Astrocyte of the hippocampus (primary cell): ENCODE measurements around the gene PKHD1.

Experiments
- DNase-seq: peaks from one replicate; pipeline ENCODE4 v3.0.0; 2011; ENCODE audit warnings: low read depth, low spot score

The PKHD1 gene, protein sequence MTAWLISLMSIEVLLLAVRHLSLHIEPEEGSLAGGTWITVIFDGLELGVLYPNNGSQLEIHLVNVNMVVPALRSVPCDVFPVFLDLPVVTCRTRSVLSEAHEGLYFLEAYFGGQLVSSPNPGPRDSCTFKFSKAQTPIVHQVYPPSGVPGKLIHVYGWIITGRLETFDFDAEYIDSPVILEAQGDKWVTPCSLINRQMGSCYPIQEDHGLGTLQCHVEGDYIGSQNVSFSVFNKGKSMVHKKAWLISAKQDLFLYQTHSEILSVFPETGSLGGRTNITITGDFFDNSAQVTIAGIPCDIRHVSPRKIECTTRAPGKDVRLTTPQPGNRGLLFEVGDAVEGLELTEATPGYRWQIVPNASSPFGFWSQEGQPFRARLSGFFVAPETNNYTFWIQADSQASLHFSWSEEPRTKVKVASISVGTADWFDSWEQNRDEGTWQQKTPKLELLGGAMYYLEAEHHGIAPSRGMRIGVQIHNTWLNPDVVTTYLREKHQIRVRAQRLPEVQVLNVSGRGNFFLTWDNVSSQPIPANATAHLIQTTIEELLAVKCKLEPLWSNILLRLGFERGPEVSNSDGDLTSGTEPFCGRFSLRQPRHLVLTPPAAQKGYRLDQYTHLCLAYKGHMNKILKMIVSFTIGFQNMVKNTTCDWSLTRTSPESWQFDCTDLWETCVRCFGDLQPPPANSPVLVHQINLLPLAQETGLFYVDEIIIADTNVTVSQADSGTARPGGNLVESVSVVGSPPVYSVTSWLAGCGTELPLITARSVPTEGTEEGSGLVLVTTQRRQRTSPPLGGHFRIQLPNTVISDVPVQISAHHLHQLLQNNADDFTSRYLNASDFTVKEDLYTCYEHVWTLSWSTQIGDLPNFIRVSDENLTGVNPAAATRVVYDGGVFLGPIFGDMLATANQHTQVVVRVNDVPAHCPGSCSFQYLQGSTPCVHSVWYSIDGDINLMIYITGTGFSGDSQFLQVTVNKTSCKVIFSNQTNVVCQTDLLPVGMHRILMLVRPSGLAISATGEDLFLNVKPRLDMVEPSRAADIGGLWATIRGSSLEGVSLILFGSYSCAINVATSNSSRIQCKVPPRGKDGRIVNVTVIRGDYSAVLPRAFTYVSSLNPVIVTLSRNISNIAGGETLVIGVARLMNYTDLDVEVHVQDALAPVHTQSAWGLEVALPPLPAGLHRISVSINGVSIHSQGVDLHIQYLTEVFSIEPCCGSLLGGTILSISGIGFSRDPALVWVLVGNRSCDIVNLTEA (N-terminal part only)

DNA sequence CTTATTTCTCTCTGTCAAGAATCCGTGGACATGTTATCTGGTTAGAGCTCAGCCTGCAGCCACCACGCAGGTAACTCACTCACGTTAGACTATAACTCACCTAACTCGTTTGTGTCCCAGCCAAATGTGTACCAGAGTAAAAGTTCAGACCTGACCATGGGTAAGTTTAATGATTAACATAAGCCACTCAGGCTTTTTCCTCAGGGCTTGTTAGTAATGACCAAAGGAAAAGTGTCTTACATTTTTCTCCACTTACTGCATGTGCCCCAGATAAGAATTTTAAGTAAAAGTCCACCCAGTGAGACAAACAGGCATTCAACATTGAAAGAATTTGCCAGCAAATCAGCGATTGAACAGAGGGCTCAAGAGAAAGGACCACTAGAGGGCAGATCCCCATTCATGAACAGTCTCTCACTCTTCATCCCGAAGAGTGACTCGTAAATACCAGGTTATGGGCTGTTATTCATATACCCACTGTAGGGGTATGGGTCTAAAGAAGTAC lies at the start of gene PKHD1:
Gene PKHD1 (minus strand): TSS at position 116 of the 502 bp plus-strand sequence. CDS start 2,680 bp downstream, outside the sequence.
- DNase-seq: no peak

DNA sequence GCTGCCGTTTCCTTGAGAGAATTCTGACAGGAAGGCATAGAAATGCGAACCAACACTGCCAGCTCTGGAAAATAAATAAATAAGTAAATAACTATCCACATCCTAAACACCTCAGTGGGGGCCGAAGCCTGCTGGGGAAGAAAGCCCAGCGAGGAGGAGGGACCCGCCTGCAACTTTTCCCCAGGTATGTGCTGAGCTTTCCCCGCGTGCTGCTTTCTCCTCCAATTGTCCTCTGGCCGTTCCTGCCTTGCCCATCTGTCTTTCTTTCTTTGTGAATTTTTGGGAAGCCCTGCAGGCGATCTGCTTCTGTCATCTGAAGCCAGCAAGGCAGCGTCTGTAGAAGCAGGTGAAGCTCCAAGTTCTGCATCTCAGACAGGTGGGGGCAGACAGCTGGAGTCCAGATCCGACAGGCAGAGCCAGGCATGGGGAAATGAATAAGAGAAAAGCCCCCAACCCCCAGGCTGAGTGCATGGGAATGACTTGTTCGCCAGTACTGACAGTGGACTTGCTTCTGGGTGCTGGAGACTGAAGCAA lies 49.6 kb upstream of the PKHD1 start:
- DNase-seq: no peak

DNA sequence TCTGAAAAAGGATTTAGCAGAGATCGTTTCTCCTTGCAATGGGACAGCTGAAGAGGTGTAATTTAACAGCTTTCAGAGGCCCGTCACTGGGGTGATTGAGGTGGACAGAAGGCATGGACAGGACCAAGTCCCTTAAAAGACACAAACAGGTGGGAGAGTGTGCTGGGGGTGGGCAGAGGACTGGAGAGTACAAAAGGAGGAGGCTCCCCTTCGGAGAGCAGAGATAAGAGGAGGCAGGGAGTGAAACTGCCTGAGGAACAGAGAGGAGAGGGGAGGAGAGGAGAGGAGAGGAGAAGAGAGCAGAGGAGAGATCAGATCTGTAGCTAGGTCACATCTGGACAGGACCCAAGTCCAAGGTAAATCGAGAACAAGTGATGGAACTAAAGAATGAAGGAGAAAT lies 48.6 kb upstream of the PKHD1 start:
- no peak for DNase-seq

DNA sequence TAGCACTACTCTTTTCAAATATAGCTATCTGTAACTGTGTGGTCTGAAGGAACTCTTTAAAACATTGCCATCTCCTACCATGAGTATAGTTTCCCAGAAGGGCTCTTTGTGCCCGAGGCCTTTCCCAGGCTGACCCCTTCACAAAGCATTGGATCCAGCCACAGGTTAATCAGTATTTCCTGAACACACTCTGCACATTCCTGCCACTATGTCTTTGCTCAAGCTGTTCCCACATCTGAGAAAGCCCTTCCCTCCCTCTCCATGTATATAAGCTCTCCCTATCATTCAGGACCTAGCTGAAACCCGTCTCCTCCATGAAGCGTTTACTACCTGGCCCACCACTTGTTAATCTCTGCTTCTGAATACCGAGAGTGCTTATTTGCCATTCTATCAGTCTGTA lies 47.8 kb upstream of the PKHD1 start:
- no peak for DNase-seq

DNA sequence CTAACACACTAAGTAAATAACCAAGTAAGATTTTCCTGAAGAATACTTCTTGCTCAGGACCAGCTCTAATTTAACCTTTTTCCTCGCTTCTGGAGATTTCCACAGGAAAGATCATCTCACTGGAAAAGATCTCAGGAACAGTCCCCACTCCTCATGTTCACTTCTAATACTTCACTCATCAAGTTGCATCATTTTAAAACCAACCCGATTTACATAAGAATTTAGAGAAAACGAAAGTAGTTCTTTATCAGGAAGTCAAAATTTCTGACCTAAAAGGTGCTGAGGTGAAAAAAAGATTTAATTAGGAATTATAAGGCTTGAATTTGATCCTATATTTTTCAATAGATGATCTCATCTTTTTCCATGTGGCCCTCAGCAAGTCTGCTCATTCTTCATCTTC lies 46.6 kb upstream of the PKHD1 start:
- DNase-seq: no peak

DNA sequence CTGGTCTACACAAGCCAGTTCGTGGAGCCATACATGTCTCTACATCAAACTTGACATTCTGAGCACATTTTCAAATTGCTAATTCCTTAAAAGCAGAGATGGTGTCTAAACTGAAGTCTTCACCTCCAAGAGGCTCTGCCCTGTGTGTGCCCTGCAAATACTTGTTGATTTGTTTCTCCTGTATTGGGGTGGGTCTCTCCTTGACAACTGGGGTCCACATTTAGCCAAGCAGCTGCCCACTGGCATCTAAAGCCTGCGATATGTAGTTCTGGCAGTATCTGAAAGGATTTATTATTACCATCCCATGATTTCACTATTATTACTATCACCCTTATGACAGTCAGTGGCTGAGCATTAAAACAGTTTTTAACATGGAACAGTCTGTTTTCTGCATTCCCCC lies 45.9 kb upstream of the PKHD1 start:
- DNase-seq: no peak

DNA sequence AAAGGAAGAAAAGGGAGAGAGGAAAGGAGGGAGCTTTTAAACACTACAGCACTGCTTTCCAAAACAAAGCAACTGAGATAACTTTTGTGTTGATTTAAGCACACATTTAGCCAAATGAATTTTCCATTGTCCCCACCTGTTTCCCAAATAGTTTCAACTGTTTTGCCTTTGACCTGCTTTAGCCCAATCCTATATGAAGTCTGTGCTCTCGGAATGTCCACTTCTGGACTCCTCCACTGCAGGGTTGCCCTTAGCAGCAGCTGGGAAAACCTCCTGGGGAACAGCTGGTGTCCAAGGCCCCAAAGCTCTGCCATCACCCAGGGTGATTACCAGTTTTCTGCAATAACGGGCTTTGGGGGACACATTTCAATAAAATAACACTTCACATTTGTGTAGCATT lies 44.9 kb upstream of the PKHD1 start:
- no peak for DNase-seq

DNA sequence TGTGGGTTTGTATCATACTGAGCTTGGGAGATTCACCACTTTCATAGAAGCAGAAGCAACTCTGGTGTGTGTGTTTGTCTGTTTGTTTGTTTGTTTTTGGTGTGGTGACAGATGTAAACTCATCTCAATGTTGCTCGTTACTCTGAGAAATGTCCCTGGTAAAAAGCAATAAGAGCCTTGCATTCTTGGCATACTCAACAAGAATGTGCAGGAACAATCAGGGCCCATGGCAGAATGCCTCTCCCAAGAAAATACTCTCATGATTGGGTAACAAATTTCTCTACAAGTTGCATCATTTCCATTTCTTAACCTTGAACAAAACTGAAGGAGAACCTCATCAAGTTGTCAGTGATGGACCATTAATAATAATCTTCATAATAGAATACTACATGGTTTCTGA lies 43.0 kb upstream of the PKHD1 start:
- DNase-seq: no peak

DNA sequence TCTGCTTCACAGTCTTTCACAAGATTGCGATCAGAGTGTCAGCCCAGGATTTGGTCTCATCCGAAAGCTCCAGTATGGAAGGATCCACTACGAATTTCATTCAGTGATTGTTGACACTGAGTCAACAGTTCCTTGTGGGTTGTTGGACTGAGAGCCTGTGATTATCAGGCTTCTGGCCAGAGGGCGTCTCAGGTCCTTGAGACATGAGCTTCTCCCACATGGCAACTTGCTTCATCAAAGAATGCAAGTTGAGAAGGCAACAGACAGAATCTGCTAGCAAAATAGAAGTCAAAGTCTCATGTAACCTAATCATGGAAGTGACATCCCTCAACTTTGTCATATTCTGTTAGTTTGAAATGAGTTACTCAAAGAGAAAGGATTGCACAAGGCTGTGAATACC lies 40.5 kb upstream of the PKHD1 start:
- no peak for DNase-seq

DNA sequence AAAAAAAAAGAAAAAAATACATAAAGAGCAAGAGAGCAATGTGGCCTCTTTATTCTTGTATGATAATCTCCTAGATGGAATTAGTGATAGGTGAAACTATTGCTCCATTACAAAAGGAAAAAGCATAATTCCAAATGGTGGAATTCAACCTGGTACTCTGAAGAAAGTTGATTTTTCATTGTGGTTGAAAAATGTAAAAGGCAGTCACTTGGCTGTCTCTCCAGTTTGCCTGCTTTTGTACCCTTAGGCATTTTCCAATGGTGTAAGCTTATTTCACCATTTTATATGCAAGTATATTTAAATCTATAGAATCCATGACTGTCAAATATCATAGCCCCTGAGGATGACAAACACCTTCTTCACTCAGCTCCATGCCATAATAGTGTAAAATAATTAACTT lies 38.8 kb upstream of the PKHD1 start:
- no peak for DNase-seq

DNA sequence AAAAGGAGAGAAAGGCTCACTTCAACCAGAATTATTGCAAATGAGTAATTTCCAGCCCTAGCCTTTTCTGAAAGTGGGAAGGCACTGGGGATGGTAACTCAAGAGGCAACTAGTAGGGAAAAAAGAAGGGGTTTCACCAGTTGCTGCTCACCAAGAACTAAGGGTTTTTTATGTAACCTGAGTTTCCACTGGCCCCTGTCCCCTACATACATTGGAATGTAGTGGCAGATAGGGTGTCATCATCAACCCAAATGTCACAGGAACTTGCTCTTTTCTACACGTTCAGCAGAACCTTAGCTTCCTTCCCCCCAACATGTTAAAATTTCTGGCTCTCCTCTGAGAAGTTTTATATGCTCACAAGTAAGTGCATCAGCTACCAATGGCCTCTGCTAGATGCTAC lies 38.2 kb upstream of the PKHD1 start:
- DNase-seq: no peak

DNA sequence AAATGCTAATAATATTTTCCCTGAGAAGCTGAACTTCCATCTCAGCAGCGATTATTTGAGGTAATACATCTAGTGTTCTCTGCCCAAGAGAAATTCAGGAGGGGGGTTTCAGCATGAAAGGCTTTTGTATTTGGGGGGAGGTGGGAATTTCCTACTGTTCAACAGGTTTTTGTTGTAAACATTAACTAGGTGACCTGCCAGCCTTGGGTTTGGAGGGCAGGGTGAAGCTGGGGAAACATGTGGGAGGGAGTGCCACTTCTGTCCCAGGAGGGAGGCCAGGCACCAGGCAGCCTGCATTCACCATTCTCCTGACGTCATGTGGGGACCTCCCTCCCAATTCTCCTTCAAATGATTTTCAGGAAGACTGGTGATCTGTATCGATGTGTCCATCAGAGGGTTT lies 37.7 kb upstream of the PKHD1 start:
- no peak for DNase-seq

DNA sequence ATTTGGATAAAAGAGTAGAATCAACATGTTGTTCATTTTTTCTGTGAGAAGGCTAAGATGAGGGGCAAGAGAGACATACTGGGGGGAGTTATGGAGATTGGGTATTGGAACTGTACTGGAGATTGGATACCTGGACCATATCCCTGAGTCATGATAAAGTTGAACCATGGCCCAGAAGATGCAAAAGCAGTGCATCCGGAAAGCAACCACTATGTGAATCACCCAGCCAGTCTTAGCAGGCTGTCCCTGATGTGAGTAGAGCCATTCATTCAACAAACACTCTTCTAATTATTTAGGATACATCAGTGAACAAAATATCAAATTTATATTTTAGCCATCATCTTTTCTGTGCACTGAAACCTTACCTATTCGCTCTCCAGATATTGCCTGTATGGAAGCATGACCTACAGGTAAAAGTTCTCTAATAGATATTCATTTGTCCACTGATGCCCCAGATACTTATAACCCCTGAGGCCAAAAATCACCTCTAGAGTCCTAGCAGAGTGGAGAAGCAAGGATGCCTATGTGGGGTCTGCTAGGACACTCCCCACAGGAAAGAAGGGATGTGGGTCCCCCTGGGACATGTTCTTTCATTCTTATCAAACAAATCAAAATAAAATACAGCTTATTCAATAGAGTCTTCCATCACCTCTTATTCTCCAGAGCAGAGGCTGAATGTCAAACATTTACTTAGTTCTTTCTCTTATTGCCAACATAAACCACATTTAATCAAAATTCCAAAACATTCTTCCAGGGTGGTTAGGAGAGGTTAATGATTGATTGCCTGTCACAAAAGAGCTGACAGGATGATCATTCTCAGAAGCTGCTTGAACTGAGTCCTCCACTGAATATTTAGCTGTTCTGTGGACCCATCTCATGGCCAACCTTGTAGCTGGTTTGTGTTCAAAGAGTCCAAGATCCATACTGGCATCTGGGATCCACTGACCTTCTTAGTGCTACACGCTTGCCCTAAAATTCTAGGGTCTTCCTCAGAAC lies 37.0 kb upstream of the PKHD1 start:
- no peak for DNase-seq

DNA sequence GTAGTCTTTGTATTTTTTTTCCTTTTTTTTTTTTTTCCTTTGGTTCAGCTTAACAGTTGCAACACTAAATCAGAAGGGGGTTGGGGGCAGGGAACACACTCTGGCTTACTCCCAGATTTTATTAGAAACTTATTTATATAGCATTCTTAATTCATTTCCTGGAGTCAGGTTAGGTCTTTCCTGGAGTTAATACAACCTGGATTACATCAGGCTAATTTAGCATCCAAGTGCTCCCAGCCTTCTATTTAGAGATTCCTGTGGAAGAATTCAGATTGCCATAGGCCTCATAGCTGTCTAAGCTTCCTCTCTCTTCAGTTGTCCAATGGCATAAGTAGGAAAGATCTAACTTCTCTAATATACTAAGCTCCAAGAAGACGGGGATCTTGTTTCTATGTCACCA lies 35.8 kb upstream of the PKHD1 start:
- DNase-seq: no peak

DNA sequence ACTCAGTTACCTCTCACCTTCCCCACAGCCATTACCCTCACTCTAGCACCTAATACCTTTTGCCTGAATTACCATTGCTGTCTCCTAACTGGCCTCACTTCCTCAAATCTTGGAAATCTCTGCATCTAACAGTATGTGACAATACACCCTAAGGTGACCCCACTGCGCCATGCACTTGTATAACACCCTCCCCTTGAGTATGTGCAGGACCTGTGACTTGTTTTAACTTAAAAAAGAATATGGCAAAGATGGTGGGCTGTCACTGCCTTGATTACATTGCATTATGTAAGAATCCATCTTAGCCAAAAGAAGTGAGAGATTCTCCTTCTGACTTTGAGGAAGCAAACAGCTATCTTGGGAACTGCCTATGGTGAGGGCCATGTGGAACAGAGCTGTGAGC lies 29.9 kb upstream of the PKHD1 start:
- DNase-seq: no peak

DNA sequence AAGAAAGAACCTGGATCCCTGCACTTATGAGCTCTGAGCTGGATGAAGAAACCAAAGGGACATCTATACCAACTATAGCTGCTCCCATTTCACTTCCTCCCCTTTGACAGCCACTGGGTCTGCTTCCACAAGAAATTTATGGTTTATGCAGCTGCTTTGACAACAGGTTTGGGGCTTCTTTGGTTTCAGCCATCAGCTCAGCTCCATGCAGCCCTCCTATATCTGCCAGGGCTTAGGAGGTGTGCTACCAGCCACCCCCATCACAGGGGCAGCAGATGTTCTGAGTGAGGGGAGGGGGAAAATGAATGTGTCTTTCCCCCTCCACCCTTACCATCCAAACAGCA lies 29.2 kb upstream of the PKHD1 start:
- DNase-seq: no peak

DNA sequence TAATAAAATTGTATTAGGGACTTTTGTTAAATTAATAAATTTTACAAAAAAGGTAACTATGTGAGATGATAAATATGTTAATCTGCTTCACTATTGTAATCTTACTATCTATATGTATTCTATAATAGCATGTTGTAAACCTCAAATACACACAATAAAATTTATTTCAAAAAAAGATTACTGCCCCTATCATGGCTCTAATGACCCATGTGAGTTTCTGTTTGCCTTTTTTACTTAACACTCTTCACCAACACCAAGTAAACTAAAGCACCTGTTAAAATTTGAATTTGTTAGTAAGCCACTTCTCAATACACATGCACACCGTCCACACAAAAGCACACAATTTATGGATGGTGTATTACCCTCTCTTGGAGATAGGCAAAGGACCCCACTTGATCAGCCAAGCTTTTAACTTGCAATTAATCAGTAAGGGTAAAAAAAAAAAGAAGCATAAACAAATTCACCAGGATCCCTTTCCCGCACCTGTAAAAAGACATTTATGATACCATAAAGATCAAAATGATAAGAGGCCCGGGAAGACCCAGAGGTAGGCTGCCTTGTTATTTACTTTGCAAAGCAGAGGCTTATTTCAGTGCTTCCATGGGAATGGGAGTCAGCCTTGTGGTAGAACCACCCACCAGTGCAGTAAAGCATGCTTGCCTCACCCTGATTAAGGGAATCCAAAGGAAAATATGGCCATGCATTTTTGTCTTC lies 28.6 kb upstream of the PKHD1 start:
- DNase-seq: no peak

DNA sequence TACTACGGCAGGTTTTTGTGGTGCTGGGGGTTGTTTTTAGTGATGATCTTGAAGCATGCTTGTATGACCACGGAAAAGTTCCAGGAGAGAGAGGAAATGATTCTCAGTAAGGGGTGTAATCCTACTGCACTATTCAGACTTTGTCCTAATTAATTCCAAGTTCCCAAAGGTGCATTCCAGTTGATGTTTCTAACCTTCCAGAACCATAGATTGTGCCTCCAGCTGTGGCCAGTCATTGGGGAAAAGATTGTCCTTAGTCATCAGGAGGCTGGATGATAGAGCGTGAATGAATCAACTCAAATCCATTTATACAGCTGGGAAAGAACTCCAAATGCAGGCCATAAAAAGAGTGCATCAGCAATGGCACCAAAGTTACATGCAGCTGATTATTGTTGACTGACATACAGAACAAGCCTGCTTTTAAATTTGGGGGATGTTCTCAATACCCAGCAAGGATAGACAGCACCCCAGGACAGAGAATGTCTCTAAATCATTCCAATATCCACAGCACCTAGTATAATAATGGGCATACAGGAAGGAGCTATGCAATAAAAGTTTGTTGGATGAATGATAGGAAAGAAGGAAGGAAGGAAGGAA lies 27.8 kb upstream of the PKHD1 start:
- DNase-seq: no peak

DNA sequence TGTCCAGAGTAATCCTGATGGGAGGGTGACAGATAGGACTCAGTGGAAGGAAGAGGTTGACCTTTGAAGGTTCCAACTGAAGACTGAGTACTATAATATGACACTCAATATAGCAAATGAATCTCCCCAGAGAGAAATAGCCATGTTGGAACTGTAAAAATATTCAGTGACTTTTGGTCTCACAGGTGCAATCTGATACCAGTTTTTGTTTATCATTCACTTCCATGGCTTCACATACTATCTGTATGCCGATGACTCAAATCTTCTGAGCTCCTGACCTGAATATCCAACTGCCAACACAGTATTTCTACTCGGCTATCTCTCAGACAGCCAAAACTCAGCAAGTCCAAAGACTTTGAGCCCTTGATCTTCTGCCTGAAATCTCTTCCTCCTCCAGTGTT lies 21.8 kb upstream of the PKHD1 start:
- DNase-seq: no peak

DNA sequence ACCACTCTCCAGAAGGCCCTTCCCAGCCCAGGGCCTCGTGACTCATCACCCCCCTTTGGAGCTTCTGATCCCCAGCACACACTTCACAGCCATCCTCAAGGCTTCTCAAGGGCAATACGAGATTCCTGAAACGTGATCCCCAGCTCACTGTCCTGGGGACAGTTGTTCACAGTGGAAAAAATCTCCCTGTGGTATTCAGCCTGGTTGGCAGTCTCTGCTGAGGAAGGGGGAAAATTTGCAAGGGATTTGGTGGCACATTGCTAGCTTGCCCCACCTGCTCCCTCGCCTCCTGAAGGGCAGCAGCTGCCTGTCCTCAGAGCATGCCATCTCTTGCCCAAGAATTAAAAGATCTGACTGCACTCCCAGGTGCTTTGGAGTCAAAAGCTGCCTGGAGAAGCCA lies 20.7 kb upstream of the PKHD1 start:
- no peak for DNase-seq
